ENCODE data around the gene ZNF605.

DNA sequence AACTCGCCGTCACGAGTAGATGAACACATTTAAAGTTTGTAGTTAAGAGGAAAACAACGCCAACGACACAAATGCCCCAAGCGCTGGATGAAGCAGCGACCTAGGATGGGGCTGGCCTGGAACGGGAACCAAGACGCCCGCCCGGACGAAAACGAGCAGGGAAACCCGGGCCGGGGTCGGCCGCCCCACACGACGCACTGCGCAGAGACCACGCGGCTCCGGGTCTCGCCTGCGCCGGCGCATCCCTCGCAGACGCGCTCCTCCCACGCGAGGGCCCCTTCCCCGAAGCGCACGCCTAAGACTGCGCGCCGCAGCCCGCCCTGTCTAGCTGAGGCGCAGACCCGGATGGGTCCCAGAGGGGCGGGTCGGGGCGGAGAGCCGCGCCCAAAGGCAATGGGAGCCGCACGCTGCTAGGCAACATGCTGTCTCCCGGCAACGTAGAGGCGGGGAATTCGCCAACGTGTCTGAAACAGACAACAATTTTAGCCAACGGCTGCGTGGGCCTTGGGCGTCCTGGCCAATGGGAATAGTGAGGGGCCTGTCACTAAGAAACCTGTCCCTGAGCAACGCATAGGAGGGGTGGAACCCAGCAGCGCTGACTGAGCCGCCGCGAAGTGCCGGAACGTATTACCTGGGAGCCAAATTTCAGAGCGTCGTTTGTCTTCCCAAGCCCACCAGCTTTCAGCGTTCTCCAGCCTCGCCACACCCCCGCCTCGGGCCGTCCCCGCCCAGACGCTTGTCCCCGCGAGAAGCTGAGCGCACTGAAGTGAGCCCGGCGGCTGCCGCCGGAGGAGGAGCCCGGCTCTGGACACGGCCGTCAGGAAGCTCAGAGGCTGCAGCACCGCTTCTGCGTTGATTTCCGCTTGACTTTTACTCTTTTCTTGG lies 47.7 kb downstream of the ZNF605 start:
- TF ChIP-seq, protein P1, sequence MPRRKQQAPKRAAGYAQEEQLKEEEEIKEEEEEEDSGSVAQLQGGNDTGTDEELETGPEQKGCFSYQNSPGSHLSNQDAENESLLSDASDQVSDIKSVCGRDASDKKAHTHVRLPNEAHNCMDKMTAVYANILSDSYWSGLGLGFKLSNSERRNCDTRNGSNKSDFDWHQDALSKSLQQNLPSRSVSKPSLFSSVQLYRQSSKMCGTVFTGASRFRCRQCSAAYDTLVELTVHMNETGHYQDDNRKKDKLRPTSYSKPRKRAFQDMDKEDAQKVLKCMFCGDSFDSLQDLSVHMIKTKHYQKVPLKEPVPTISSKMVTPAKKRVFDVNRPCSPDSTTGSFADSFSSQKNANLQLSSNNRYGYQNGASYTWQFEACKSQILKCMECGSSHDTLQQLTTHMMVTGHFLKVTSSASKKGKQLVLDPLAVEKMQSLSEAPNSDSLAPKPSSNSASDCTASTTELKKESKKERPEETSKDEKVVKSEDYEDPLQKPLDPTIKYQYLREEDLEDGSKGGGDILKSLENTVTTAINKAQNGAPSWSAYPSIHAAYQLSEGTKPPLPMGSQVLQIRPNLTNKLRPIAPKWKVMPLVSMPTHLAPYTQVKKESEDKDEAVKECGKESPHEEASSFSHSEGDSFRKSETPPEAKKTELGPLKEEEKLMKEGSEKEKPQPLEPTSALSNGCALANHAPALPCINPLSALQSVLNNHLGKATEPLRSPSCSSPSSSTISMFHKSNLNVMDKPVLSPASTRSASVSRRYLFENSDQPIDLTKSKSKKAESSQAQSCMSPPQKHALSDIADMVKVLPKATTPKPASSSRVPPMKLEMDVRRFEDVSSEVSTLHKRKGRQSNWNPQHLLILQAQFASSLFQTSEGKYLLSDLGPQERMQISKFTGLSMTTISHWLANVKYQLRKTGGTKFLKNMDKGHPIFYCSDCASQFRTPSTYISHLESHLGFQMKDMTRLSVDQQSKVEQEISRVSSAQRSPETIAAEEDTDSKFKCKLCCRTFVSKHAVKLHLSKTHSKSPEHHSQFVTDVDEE (CRISPR knock-in tag; IDR thresholded peaks at IDR 0.05), result no peak
- TF ChIP-seq, protein P2, sequence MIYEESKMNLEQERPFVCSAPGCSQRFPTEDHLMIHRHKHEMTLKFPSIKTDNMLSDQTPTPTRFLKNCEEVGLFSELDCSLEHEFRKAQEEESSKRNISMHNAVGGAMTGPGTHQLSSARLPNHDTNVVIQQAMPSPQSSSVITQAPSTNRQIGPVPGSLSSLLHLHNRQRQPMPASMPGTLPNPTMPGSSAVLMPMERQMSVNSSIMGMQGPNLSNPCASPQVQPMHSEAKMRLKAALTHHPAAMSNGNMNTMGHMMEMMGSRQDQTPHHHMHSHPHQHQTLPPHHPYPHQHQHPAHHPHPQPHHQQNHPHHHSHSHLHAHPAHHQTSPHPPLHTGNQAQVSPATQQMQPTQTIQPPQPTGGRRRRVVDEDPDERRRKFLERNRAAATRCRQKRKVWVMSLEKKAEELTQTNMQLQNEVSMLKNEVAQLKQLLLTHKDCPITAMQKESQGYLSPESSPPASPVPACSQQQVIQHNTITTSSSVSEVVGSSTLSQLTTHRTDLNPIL (CRISPR knock-in tag; IDR thresholded peaks at IDR 0.05; ENCODE audit: low read depth), result no peak
- TF ChIP-seq ZC3H10 (CRISPR knock-in tag; IDR thresholded peaks at IDR 0.05) (no peak), PATZ1 (CRISPR knock-in tag; IDR thresholded peaks at IDR 0.05; ENCODE audit: borderline replicate concordance) (no peak), RARB (CRISPR knock-in tag; IDR thresholded peaks at IDR 0.05) (no peak), CSDC2 (CRISPR knock-in tag; IDR thresholded peaks at IDR 0.05) (no peak), ZNF565 (CRISPR knock-in tag; conservative IDR thresholded peaks at IDR 0.05; ENCODE audit: low read depth) (no peak)
